NCI-H187 treated with DMSO at 0.1 percent for 48 hours (cell line): Measurements from ENCODE around the gene ZBTB16.

ENCODE experiments used
- DNase-seq: peaks from one replicate; lab custom pipeline; 2025; lab: John Stamatoyannopoulos, UW

Gene ZBTB16

GRCh38 chr11:114244726-114245394 is 185.3 kb downstream of the ZBTB16 start:
- no peak for DNase-seq

- DNase-seq: no peak
Observed at GRCh38 chr11:114246321-114247069, 187.0 kb downstream of the ZBTB16 start.

GRCh38 chr11:114247070-114247789 is 187.7 kb downstream of the ZBTB16 start:
- no peak for DNase-seq

- DNase-seq: no peak
Observed at GRCh38 chr11:114250180-114250579, 190.7 kb downstream of the ZBTB16 start.

- no peak for DNase-seq
Observed at GRCh38 chr11:114250993-114251814, 191.7 kb downstream of the ZBTB16 start.

- DNase-seq: no peak
Observed at GRCh38 chr11:114251815-114252337, 192.4 kb downstream of the ZBTB16 start.

GRCh38 chr11:114252767-114253166 is 193.3 kb downstream of the ZBTB16 start:
- DNase-seq: no peak

- no peak for DNase-seq
Observed at GRCh38 chr11:114253771-114254170, 194.3 kb downstream of the ZBTB16 start.

GRCh38 chr11:114254571-114255146 is 195.1 kb downstream of the ZBTB16 start:
- no peak for DNase-seq

- DNase-seq: no peak
Observed at GRCh38 chr11:114255289-114255688, 195.8 kb downstream of the ZBTB16 start.

GRCh38 chr11:114256176-114256966 is 196.9 kb downstream of the ZBTB16 start:
- no peak for DNase-seq

GRCh38 chr11:114256967-114257286 is 197.4 kb downstream of the ZBTB16 start:
- DNase-seq: no peak

- DNase-seq: no peak
Observed at GRCh38 chr11:114257621-114258558, 198.4 kb downstream of the ZBTB16 start.

- no peak for DNase-seq
Observed at GRCh38 chr11:114258696-114259095, 199.2 kb downstream of the ZBTB16 start.

- no peak for DNase-seq
Observed at GRCh38 chr11:114259124-114259526, 199.6 kb downstream of the ZBTB16 start.

- no peak for DNase-seq
Observed at GRCh38 chr11:114259551-114259983, 200.1 kb downstream of the ZBTB16 start.

GRCh38 chr11:114260077-114260476 is 200.6 kb downstream of the ZBTB16 start:
- DNase-seq: no peak

GRCh38 chr11:114260483-114260882 is 201.0 kb downstream of the ZBTB16 start:
- DNase-seq: no peak

GRCh38 chr11:114261791-114262190 is 202.3 kb downstream of the ZBTB16 start:
- DNase-seq: no peak
